NOMO-1 treated with DMSO at 0.1 percent for 48 hours (cell line): ENCODE data around the gene HHEX.

Experiments
- DNase-seq: peaks from one replicate; lab custom pipeline; 2025; ENCODE audit not compliant: unreplicated experiment; lab: John Stamatoyannopoulos, UW

Gene HHEX

GRCh38 chr10:92692697-92693533 lies 3.2 kb downstream of the HHEX start:
- DNase-seq: no peak

GRCh38 chr10:92693534-92693893 lies 3.8 kb downstream of the HHEX start:
- no peak for DNase-seq

- DNase-seq: no peak
These were observed 6.2 kb downstream of the HHEX start for GRCh38 chr10:92695679-92696605.

GRCh38 chr10:92696606-92697383 lies 7.0 kb downstream of the HHEX start:
- no peak for DNase-seq

- peak; percentile 70 for DNase-seq
These were observed 8.1 kb downstream of the HHEX start for GRCh38 chr10:92697663-92698511.

GRCh38 chr10:92699193-92699517 lies 9.4 kb downstream of the HHEX start:
- DNase-seq: no peak

- peak; percentile 27 for DNase-seq
These were observed 10.0 kb downstream of the HHEX start for GRCh38 chr10:92699518-92700381.

GRCh38 chr10:92702301-92702916 lies 12.7 kb downstream of the HHEX start:
- DNase-seq: peak; percentile 25

- peak; percentile 95 for DNase-seq
These were observed 22.5 kb downstream of the HHEX start for GRCh38 chr10:92712016-92712889.

- no peak for DNase-seq
These were observed 24.5 kb downstream of the HHEX start for GRCh38 chr10:92714152-92714845.

GRCh38 chr10:92714872-92715271 lies 25.1 kb downstream of the HHEX start:
- DNase-seq: no peak

GRCh38 chr10:92719991-92720830 lies 30.5 kb downstream of the HHEX start:
- no peak for DNase-seq

- no peak for DNase-seq
These were observed 31.0 kb downstream of the HHEX start for GRCh38 chr10:92720831-92721165.

- no peak for DNase-seq
These were observed 32.6 kb downstream of the HHEX start for GRCh38 chr10:92722349-92722748.

- DNase-seq: no peak
These were observed 37.4 kb downstream of the HHEX start for GRCh38 chr10:92727141-92727540.

- DNase-seq: no peak
These were observed 37.8 kb downstream of the HHEX start for GRCh38 chr10:92727550-92727949.

GRCh38 chr10:92729886-92730285 lies 40.1 kb downstream of the HHEX start:
- DNase-seq: no peak
